CD4-positive, alpha-beta memory T cell (primary cell): ENCODE data around the gene LSR. TPM values are rescaled to one million over a fixed set of nuclear protein-coding genes. Genes with fewer than 3 reads are reported as not detected.
"Not testable (repeated sequence)": the region's sequence is repeated elsewhere in the genome, so short reads cannot be mapped to it uniquely, and the experiment has no call there.

Source experiments
- CTCF ChIA-PET: fragments of 350-600 bp; sonication (Branson Sonifier 250); formaldehyde crosslinking; loops from one replicate; lab custom pipeline; 2021; ENCODE audit warnings: inconsistent platforms; ENCODE audit not compliant: partially characterized antibody; lab: Charles Lee
- POLR2A ChIA-PET: fragments of 350-600 bp; sonication (Branson Sonifier 250); formaldehyde crosslinking; loops from one replicate; lab custom pipeline; 2021; ENCODE audit not compliant: partially characterized antibody; lab: Charles Lee
- DNase-seq, 5 donors: peaks; one replicate each; pipeline versions ENCODE4 v3.0.0 to v3.0.0-alpha.2; 2020 to 2022; ENCODE audit warnings: mixed read lengths in 1 of 5
- H3K27ac ChIP-seq: one replicate; pipeline ENCODE4 v1.7.0; 2013; ENCODE audit warnings: low read depth, low read length
- H3K27me3 ChIP-seq: 2 replicates; pipeline ENCODE4 v1.7.0; 2013; ENCODE audit warnings: mild to moderate bottlenecking, low read length, moderate library complexity; ENCODE audit not compliant: insufficient read depth
- H3K36me3 ChIP-seq: 2 replicates; pipeline ENCODE4 v1.7.0; 2013; ENCODE audit warnings: mild to moderate bottlenecking, low read length, moderate library complexity; ENCODE audit not compliant: insufficient read depth
- H3K4me1 ChIP-seq: 2 replicates; pipeline ENCODE4 v1.7.0; 2013; ENCODE audit warnings: mild to moderate bottlenecking, low read length, moderate library complexity; ENCODE audit not compliant: insufficient read depth
- H3K4me3 ChIP-seq, 2 donors: one replicate each; pipeline ENCODE4 v1.7.0; 2013; ENCODE audit warnings: low read length in 2 of 2, mild to moderate bottlenecking in 1 of 2
- H3K9me3 ChIP-seq, 2 donors: one replicate each; pipeline ENCODE4 v1.7.0; 2013; ENCODE audit warnings: low read length in 2 of 2, control low read depth in 1 of 2; ENCODE audit not compliant: control insufficient read depth in 1 of 2
- H3K27ac Mint-ChIP-seq, 7 donors: one replicate each; pipeline ENCODE4 v1.8.0; 2020 to 2021; ENCODE audit warnings: mixed read lengths in 7 of 7, mild to moderate bottlenecking in 6 of 7, inconsistent platforms in 3 of 7, moderate library complexity in 3 of 7
- H3K27me3 Mint-ChIP-seq, 2 donors: one replicate each; pipeline ENCODE4 v1.8.0; 2020 to 2021; ENCODE audit warnings: mixed read lengths in 2 of 2
- H3K36me3 Mint-ChIP-seq, 2 donors: one replicate each; pipeline ENCODE4 v1.8.0; 2020 to 2021; ENCODE audit warnings: mixed read lengths in 2 of 2, inconsistent platforms in 1 of 2, mild to moderate bottlenecking in 1 of 2
- H3K4me1 Mint-ChIP-seq, 4 donors: one replicate each; pipeline ENCODE4 v1.8.0; 2020 to 2021; ENCODE audit warnings: mixed read lengths in 4 of 4, mild to moderate bottlenecking in 1 of 4
- H3K4me3 Mint-ChIP-seq, 8 donors: one replicate each; pipeline ENCODE4 v1.8.0; 2020 to 2021; ENCODE audit warnings: mixed read lengths in 8 of 8, mild to moderate bottlenecking in 7 of 8, moderate library complexity in 6 of 8, inconsistent platforms in 3 of 8
- H3K9me3 Mint-ChIP-seq, 8 donors: one replicate each; pipeline ENCODE4 v1.8.0; 2020 to 2021; ENCODE audit warnings: mixed read lengths in 8 of 8, mild to moderate bottlenecking in 5 of 8, inconsistent platforms in 3 of 8, moderate library complexity in 1 of 8
- intact Hi-C: fragments of 100-400 bp; cut with micrococcal nuclease; formaldehyde crosslinking; loops from one replicate; pipeline ENCODE4 v1.15.1; 2023
- polyA plus RNA-seq, 2 donors: library from polyadenylated mRNA; unstranded; fragments of 300-500 nt; fragmentation: Illumina TruSeq; gene quantifications; one replicate each; pipeline ENCODE4 v1.2.3, GENCODE V29; 2021
- total RNA-seq, 2 experiments: library from RNA; stranded (reverse); gene quantifications; one replicate each; pipeline ENCODE4 v1.2.3, GENCODE V29; 2021

The LSR gene
- total and polyA plus RNA-seq, 4 experiments from 2014 or later = 45.8 to 91.6 (median 62.5) TPM

GRCh38 chr19:35285095-35285449 is 36.3 kb downstream of the LSR start:
- Mint-ChIP-seq H3K4me3 (no peak overlapping the region), H3K9me3 (no peaks in the 10 kb centered on the region)

GRCh38 chr19:35285465-35285864 is 36.7 kb downstream of the LSR start:
- peaks cover 6 to 17% of the 10 kb centered on the region in 2 donors for H3K27me3 Mint-ChIP-seq

More at GRCh38 chr19:35285095-35285449, 36.3 kb downstream of the LSR start:
- CTCF ChIA-PET = interaction anchor here (0.6 to 1.2 kb wide), 2 partner anchors 219 to 308 kb away, joined by 3 read pairs; no protein-coding TSS in a partner anchor
- Histone ChIP-seq H3K27ac (no peak overlapping the region), H3K27me3 (no peaks in the 10 kb centered on the region), H3K36me3 (no peaks in the 10 kb centered on the region), H3K9me3 (no peaks in the 10 kb centered on the region), H3K4me1 (no peaks in the 10 kb centered on the region), H3K4me3 (no peak overlapping the region)
- Mint-ChIP-seq H3K27ac (no peak overlapping the region), H3K36me3 (peaks cover 0 to 3% of the 10 kb centered on the region in 2 donors), H3K4me1 (peaks cover 0 to 3% (median under 1%) of the 10 kb centered on the region in 4 donors), H3K27me3 (peaks cover 6 to 17% of the 10 kb centered on the region in 2 donors)
- no peak for DNase-seq
- POLR2A ChIA-PET = interaction anchor here (1.4 kb wide), 1 partner anchor 10 kb away, joined by 3 read pairs; no protein-coding TSS in a partner anchor
- intact Hi-C loops = no loop called here

GRCh38 chr19:35286101-35286500 is 37.3 kb downstream of the LSR start:
- H3K4me1 Mint-ChIP-seq, H3K27ac ChIP-seq, CTCF ChIA-PET, intact Hi-C loops, H3K9me3 Mint-ChIP-seq, H3K27me3 ChIP-seq, H3K4me1 ChIP-seq, H3K36me3 ChIP-seq, POLR2A ChIA-PET, H3K9me3 ChIP-seq, DNase-seq, H3K27ac Mint-ChIP-seq, H3K36me3 Mint-ChIP-seq, H3K4me3 ChIP-seq, H3K4me3 Mint-ChIP-seq: not testable (repeated sequence)
- peaks cover 6 to 17% of the 10 kb centered on the region in 2 donors for H3K27me3 Mint-ChIP-seq

More at GRCh38 chr19:35285465-35285864, 36.7 kb downstream of the LSR start:
- H3K27ac Mint-ChIP-seq, H3K9me3 Mint-ChIP-seq, H3K36me3 ChIP-seq, intact Hi-C loops, H3K27me3 ChIP-seq, H3K9me3 ChIP-seq, H3K4me3 ChIP-seq, H3K27ac ChIP-seq, H3K4me3 Mint-ChIP-seq, H3K4me1 ChIP-seq, H3K36me3 Mint-ChIP-seq, H3K4me1 Mint-ChIP-seq, DNase-seq: not testable (repeated sequence)
- ChIA-PET POLR2A (interaction anchor here (1.4 kb wide), 1 partner anchor 11 kb away, joined by 3 read pairs; no protein-coding TSS in a partner anchor), CTCF (interaction anchor here (1.2 kb wide), 1 partner anchor 219 kb away, joined by 3 read pairs; no protein-coding TSS in a partner anchor)

GRCh38 chr19:35287713-35288112 is 38.9 kb downstream of the LSR start:
- no peaks in the 10 kb centered on the region for H3K36me3 Mint-ChIP-seq
- no peaks in the 10 kb centered on the region for H3K27me3 ChIP-seq
- H3K27ac Mint-ChIP-seq = no peak overlapping the region
- intact Hi-C loops = no loop called here
- POLR2A ChIA-PET = no interaction called here
- CTCF ChIA-PET = no interaction called here
- no peak overlapping the region for H3K27ac ChIP-seq
- peaks cover 6 to 13% of the 10 kb centered on the region in 2 donors for H3K27me3 Mint-ChIP-seq
- no peaks in the 10 kb centered on the region for H3K4me1 Mint-ChIP-seq
- H3K9me3 ChIP-seq = no peaks in the 10 kb centered on the region
- H3K4me3 Mint-ChIP-seq = no peak overlapping the region
- H3K9me3 Mint-ChIP-seq = no peaks in the 10 kb centered on the region
- H3K4me1 ChIP-seq = no peaks in the 10 kb centered on the region
- no peak overlapping the region for H3K4me3 ChIP-seq
- DNase-seq = no peak
- H3K36me3 ChIP-seq = no peaks in the 10 kb centered on the region

GRCh38 chr19:35288331-35288730 is 39.5 kb downstream of the LSR start:
- no peaks in the 10 kb centered on the region for H3K36me3 ChIP-seq
- DNase-seq = no peak
- no peak overlapping the region for H3K27ac Mint-ChIP-seq
- no peak overlapping the region for H3K27ac ChIP-seq
- no peaks in the 10 kb centered on the region for H3K36me3 Mint-ChIP-seq
- no peak overlapping the region for H3K4me3 ChIP-seq
- CTCF ChIA-PET = no interaction called here
- H3K4me1 Mint-ChIP-seq = no peaks in the 10 kb centered on the region
- intact Hi-C loops = no loop called here
- no peaks in the 10 kb centered on the region for H3K9me3 ChIP-seq
- H3K4me1 ChIP-seq = no peaks in the 10 kb centered on the region
- POLR2A ChIA-PET = no interaction called here
- peaks cover 4 to 9% of the 10 kb centered on the region in 2 donors for H3K27me3 Mint-ChIP-seq
- no peaks in the 10 kb centered on the region for H3K27me3 ChIP-seq
- H3K9me3 Mint-ChIP-seq = no peaks in the 10 kb centered on the region
- H3K4me3 Mint-ChIP-seq = no peak overlapping the region

GRCh38 chr19:35288906-35289305 is 40.1 kb downstream of the LSR start:
- intact Hi-C loops = no loop called here
- no peak for DNase-seq
- H3K4me1 Mint-ChIP-seq = no peaks in the 10 kb centered on the region
- H3K27me3 Mint-ChIP-seq = peaks cover 2 to 7% of the 10 kb centered on the region in 2 donors
- H3K36me3 ChIP-seq = no peaks in the 10 kb centered on the region
- H3K36me3 Mint-ChIP-seq = no peaks in the 10 kb centered on the region
- H3K9me3 ChIP-seq = no peaks in the 10 kb centered on the region
- ChIA-PET CTCF (no interaction called here), POLR2A (no interaction called here)
- no peak overlapping the region for H3K4me3 ChIP-seq
- H3K4me1 ChIP-seq = no peaks in the 10 kb centered on the region
- H3K9me3 Mint-ChIP-seq = no peaks in the 10 kb centered on the region
- H3K27me3 ChIP-seq = no peaks in the 10 kb centered on the region
- H3K27ac ChIP-seq = no peak overlapping the region
- no peak overlapping the region for H3K4me3 Mint-ChIP-seq
- no peak overlapping the region for H3K27ac Mint-ChIP-seq

- no peak overlapping the region for H3K27ac ChIP-seq
- no peak overlapping the region for H3K4me3 ChIP-seq
- POLR2A ChIA-PET = no interaction called here
- CTCF ChIA-PET = no interaction called here
- intact Hi-C loops = no loop called here
- no peaks in the 10 kb centered on the region for H3K36me3 ChIP-seq
- DNase-seq = no peak
- Mint-ChIP-seq H3K27ac (no peak overlapping the region), H3K27me3 (no peaks in the 10 kb centered on the region), H3K36me3 (no peaks in the 10 kb centered on the region), H3K4me3 (no peak overlapping the region), H3K4me1 (peaks cover 0 to 4% (median under 1%) of the 10 kb centered on the region in 4 donors), H3K9me3 (no peaks in the 10 kb centered on the region)
- no peaks in the 10 kb centered on the region for H3K9me3 ChIP-seq
- peaks cover 4% of the 10 kb centered on the region for H3K4me1 ChIP-seq
- H3K27me3 ChIP-seq = no peaks in the 10 kb centered on the region
Measured at GRCh38 chr19:35290381-35291127, 41.8 kb downstream of the LSR start.
